Lung (tissue), 12 donors: ENCODE results near the gene USP15. TPM values are rescaled to one million over a fixed set of nuclear protein-coding genes. Genes with fewer than 3 reads are reported as not detected.
A peak's percentile ranks its signal among the peaks of the same experiment; 100 is the strongest.

Experiments
- ATAC-seq: fragments of 200-7000 bp; cut with Tn5 transposase; one replicate; pipeline ENCODE4 v1.9.1; 2020; ENCODE audit warnings: moderate number of reproducible peaks; ENCODE audit not compliant: insufficient read depth, low FRiP score
- DNase-seq, 3 donors: peaks; one replicate each; pipeline ENCODE4 v3.0.0-alpha.2; 2013 to 2017
- H3K27ac ChIP-seq, 2 donors: one replicate each; pipeline ENCODE4 v1.5.1; 2013; ENCODE audit warnings: mild to moderate bottlenecking in 2 of 2, moderate library complexity in 2 of 2, control low read depth in 1 of 2, inconsistent platforms in 1 of 2, low read depth in 1 of 2, low read length in 1 of 2
- H3K27me3 ChIP-seq, 3 donors: one replicate each; pipeline ENCODE4 v1.5.1; 2013; ENCODE audit warnings: low read length in 2 of 3; ENCODE audit not compliant: control insufficient read depth in 3 of 3, insufficient read depth in 3 of 3
- H3K36me3 ChIP-seq, 4 donors: one replicate each; pipeline ENCODE4 v1.5.1; 2013; ENCODE audit warnings: low read length in 4 of 4, mild to moderate bottlenecking in 1 of 4, moderate library complexity in 1 of 4; ENCODE audit not compliant: control insufficient read depth in 4 of 4, insufficient read depth in 4 of 4
- H3K4me1 ChIP-seq, 5 donors: one replicate each; pipeline ENCODE4 v1.5.1; 2013; ENCODE audit warnings: low read length in 5 of 5, mild to moderate bottlenecking in 2 of 5, moderate library complexity in 1 of 5; ENCODE audit not compliant: control insufficient read depth in 5 of 5, insufficient read depth in 5 of 5
- H3K4me3 ChIP-seq: one replicate; pipeline ENCODE4 v1.5.1; 2013; ENCODE audit warnings: mild to moderate bottlenecking, control low read depth, moderate library complexity
- H3K9ac ChIP-seq, 2 donors: one replicate each; pipeline ENCODE4 v1.5.1; 2013; ENCODE audit warnings: low read length in 2 of 2, control low read depth in 1 of 2; ENCODE audit not compliant: insufficient read depth in 1 of 2
- H3K9me3 ChIP-seq, 4 donors: one replicate each; pipeline ENCODE4 v1.5.1; 2013; ENCODE audit warnings: low read length in 3 of 4, mild to moderate bottlenecking in 1 of 4, moderate library complexity in 1 of 4; ENCODE audit not compliant: control insufficient read depth in 4 of 4, insufficient read depth in 3 of 4
- WGBS, 2 donors: extraction: QIAGEN DNeasy Blood & Tissue Kit; methylation state at CpG; one replicate each; pipeline ENCODE4 v1.1.7; 2013; 5-methylcytosine and 5-hydroxymethylcytosine counted together
- polyA plus RNA-seq, 2 donors: library from polyadenylated mRNA; stranded (reverse); fragments of 200-250 nt; gene quantifications; one replicate each; pipeline ENCODE4 v1.2.1, GENCODE V29; 2013
- total RNA-seq, 2 donors: library from RNA; depleted of rRNA in 1 of 2; stranded (reverse); fragments of >200 nt in 1 of 2; gene quantifications; one replicate each; pipeline ENCODE4 v1.2.1, GENCODE V29; 2014 to 2021
- TF ChIP-seq, protein P1 (sequence below): IDR thresholded peaks from 2 replicates; pipeline ENCODE4 v1.5.1; 2012; ENCODE audit warnings: mild to moderate bottlenecking; ENCODE audit errors: control extremely low read depth, extremely low read depth
- donor health status: control.
- donor health status: control.
- donor health status: Bipolar disorder and iron deficiency.
- donor health status: healthy.
- donor health status: DM: yes; HTN: yes; CAD: no.

Gene USP15
- total and polyA plus RNA-seq, 4 donors = 62.0 to 143 (median 82.6) TPM

GRCh38 chr12:62323386-62323785 lies 63.2 kb downstream of the USP15 start:
- DNase-seq = no peak
- Histone ChIP-seq H3K4me3 (no peak overlapping the region), H3K27me3 (no peaks in the 10 kb centered on the region), H3K36me3 (peaks cover 5 to 11% (median 6%) of the 10 kb centered on the region in 4 donors), H3K27ac (no peak overlapping the region), H3K4me1 (no peaks in the 10 kb centered on the region), H3K9me3 (no peaks in the 10 kb centered on the region), H3K9ac (no peak overlapping the region)
- TF ChIP-seq, protein P1, sequence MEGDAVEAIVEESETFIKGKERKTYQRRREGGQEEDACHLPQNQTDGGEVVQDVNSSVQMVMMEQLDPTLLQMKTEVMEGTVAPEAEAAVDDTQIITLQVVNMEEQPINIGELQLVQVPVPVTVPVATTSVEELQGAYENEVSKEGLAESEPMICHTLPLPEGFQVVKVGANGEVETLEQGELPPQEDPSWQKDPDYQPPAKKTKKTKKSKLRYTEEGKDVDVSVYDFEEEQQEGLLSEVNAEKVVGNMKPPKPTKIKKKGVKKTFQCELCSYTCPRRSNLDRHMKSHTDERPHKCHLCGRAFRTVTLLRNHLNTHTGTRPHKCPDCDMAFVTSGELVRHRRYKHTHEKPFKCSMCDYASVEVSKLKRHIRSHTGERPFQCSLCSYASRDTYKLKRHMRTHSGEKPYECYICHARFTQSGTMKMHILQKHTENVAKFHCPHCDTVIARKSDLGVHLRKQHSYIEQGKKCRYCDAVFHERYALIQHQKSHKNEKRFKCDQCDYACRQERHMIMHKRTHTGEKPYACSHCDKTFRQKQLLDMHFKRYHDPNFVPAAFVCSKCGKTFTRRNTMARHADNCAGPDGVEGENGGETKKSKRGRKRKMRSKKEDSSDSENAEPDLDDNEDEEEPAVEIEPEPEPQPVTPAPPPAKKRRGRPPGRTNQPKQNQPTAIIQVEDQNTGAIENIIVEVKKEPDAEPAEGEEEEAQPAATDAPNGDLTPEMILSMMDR = no peak
- ATAC-seq = no peak
- WGBS, 2 donors = 97 to 98% methylated on average over 2 of the region's 2 CpGs

- ATAC-seq (no peak), DNase-seq (peak in 2 of 3 donors; percentile 3 to 5)
- Histone ChIP-seq H3K9ac (no peak overlapping the region), H3K9me3 (no peaks in the 10 kb centered on the region), H3K4me1 (no peaks in the 10 kb centered on the region), H3K4me3 (no peak overlapping the region), H3K27ac (no peak overlapping the region), H3K27me3 (no peaks in the 10 kb centered on the region), H3K36me3 (peaks cover 0 to 2% (median 1%) of the 10 kb centered on the region in 4 donors)
- WGBS, 2 donors = 44 to 82% methylated on average over 1 of the region's 1 CpG
- TF ChIP-seq, protein P1 = no peak
Measured at GRCh38 chr12:62328296-62328921, 68.2 kb downstream of the USP15 start.

GRCh38 chr12:62331306-62331705 lies 71.1 kb downstream of the USP15 start:
- TF ChIP-seq, protein P1 = no peak
- Histone ChIP-seq H3K9me3 (no peaks in the 10 kb centered on the region), H3K9ac (no peak overlapping the region), H3K4me1 (peaks cover 0 to 2% (median 0%) of the 10 kb centered on the region in 5 donors), H3K27me3 (no peaks in the 10 kb centered on the region), H3K27ac (no peak overlapping the region), H3K4me3 (no peak overlapping the region), H3K36me3 (peaks cover 0 to 2% (median 2%) of the 10 kb centered on the region in 4 donors)
- WGBS, 2 donors = 47 to 81% methylated on average over 1 of the region's 1 CpG
- ATAC-seq (no peak), DNase-seq (no peak)

- H3K27ac ChIP-seq = no peak overlapping the region
- H3K9me3 ChIP-seq = no peaks in the 10 kb centered on the region
- no peak overlapping the region for H3K9ac ChIP-seq
- TF ChIP-seq, protein P1 = no peak
- WGBS, 2 donors = 65 to 92% methylated on average over 1 of the region's 1 CpG
- peaks cover 0 to 2% (median 2%) of the 10 kb centered on the region in 4 donors for H3K36me3 ChIP-seq
- ATAC-seq (no peak), DNase-seq (no peak)
- no peak overlapping the region for H3K4me3 ChIP-seq
- no peaks in the 10 kb centered on the region for H3K27me3 ChIP-seq
- H3K4me1 ChIP-seq = peaks cover 0 to 2% (median 0%) of the 10 kb centered on the region in 5 donors
Measured at GRCh38 chr12:62332598-62332997, 72.4 kb downstream of the USP15 start.
